ENCODE results near the gene CCDC50. TPM values are rescaled to one million over a fixed set of nuclear protein-coding genes. Genes with fewer than 3 reads are reported as not detected.

The CCDC50 gene
- total RNA-seq, 1 experiment from 2014 or later, result 106 TPM

DNA sequence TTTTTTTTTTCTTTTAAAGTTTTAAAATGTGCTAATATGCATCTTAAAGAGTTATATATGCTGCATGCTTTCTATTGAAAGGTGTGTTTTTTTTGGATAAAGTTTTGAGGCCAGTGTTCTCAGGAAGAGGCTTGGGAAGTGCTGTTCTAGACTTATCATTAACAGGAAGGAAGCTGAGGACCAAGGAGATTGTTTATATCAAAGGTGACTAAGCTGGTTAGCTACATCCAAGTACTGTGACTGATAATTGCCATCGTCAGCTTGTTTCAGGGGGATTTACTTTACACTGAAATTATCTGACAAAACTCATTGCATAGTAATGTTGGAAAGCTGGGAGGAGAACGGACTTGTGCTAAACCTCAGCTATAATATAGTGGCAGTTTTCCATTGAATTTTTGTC, 37.5 kb downstream of the CCDC50 start:
- no peak overlapping the region for H3K27ac ChIP-seq
- peaks cover 48% of the 10 kb centered on the region for H3K36me3 ChIP-seq (ENCODE audit: low read depth)
- H3F3A ChIP-seq (ENCODE audit: insufficient read depth, low read depth), result no peaks in the 10 kb centered on the region
- ChIA-PET CTCF (no interaction called here), POLR2A (ENCODE audit: unreplicated experiment) (interaction anchor here (0.6 kb wide), 1 partner anchor 26 kb away, joined by 4 read pairs; no protein-coding TSS in a partner anchor)
- H3K4me1 ChIP-seq (replicated peaks; ENCODE audit: insufficient read depth), result peaks cover under 1% of the 10 kb centered on the region; the same call in 1 of the 2 replicates
- no peak overlapping the region for H3K4me2 ChIP-seq
- no peaks in the 10 kb centered on the region for H3K79me2 ChIP-seq (ENCODE audit: low read depth)
- intact Hi-C loops (cut with micrococcal nuclease; ENCODE audit: unreplicated experiment), result no loop called here
- DNase-seq, result no peak
- TF ChIP-seq EZH2 (IDR thresholded peaks at IDR 0.05; ENCODE audit: low read depth), result no peak
- TF ChIP-seq, protein P1, sequence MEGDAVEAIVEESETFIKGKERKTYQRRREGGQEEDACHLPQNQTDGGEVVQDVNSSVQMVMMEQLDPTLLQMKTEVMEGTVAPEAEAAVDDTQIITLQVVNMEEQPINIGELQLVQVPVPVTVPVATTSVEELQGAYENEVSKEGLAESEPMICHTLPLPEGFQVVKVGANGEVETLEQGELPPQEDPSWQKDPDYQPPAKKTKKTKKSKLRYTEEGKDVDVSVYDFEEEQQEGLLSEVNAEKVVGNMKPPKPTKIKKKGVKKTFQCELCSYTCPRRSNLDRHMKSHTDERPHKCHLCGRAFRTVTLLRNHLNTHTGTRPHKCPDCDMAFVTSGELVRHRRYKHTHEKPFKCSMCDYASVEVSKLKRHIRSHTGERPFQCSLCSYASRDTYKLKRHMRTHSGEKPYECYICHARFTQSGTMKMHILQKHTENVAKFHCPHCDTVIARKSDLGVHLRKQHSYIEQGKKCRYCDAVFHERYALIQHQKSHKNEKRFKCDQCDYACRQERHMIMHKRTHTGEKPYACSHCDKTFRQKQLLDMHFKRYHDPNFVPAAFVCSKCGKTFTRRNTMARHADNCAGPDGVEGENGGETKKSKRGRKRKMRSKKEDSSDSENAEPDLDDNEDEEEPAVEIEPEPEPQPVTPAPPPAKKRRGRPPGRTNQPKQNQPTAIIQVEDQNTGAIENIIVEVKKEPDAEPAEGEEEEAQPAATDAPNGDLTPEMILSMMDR (conservative IDR thresholded peaks at IDR 0.05), result no peak
- H2AFZ ChIP-seq, result no peak overlapping the region
- H3K9me3 ChIP-seq (ENCODE audit: insufficient read depth, low read depth), result no peaks in the 10 kb centered on the region
- no peaks in the 10 kb centered on the region for H3K27me3 ChIP-seq (ENCODE audit: insufficient read depth, low read depth)
- no peaks in the 10 kb centered on the region for H4K20me1 ChIP-seq (ENCODE audit: insufficient read depth)
- no peaks in the 10 kb centered on the region for H3K9me2 ChIP-seq (ENCODE audit: insufficient read depth)
- no peak overlapping the region for H3K4me3 ChIP-seq
- BruUV-seq (replicated peaks), result no TSS peak

DNA sequence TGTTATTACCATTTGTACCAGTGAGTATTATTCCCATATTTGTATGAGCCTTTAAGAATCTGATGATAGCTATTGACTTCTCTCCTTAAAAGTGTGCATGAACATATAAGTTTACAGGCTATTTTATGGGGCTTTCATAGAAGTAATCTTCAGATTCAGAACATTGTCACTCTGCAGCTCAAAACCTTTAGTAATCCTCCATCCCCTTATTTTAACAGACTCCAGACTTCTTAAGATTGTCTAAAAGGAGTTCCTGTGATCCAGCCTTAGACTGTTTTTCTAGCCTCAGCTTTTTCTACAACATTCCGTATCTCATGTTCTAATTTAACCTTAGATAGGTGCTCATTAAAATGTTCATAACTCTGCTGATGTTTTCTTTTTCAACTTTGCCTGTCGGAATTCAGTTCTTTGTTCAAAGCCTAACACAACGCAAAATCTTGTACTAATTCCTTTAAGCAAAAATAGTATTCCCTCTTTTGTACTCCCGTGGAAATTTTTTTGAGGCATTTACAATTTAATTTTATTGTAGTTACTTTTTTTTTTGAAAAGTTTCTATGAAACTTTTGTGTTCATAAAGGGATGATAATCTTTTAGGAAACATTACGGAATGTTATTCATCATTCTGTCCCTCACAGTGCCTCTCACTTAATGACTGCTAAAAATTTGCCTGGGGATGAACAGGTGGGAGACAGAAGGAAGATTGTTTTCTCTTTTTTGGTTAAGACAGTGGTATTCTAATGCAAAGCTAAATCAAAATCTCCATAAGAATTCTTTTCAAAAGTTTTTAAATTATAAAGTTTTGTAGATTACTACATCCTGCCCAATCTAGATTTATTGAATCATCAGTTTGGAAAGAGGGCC, 39.8 kb downstream of the CCDC50 start:
- CTCF ChIA-PET, result no interaction called here
- Histone ChIP-seq H3K36me3 (ENCODE audit: low read depth) (peaks cover 44% of the 10 kb centered on the region), H3K4me2 (no peak overlapping the region), H3F3A (ENCODE audit: insufficient read depth, low read depth) (no peaks in the 10 kb centered on the region), H3K4me1 (replicated peaks; ENCODE audit: insufficient read depth) (no peaks in the 10 kb centered on the region), H3K27ac (no peak overlapping the region), H3K27me3 (ENCODE audit: insufficient read depth, low read depth) (no peaks in the 10 kb centered on the region), H3K4me3 (no peak overlapping the region), H4K20me1 (ENCODE audit: insufficient read depth) (no peaks in the 10 kb centered on the region), H3K9me2 (ENCODE audit: insufficient read depth) (no peaks in the 10 kb centered on the region), H3K9me3 (ENCODE audit: insufficient read depth, low read depth) (no peaks in the 10 kb centered on the region), H3K79me2 (ENCODE audit: low read depth) (no peaks in the 10 kb centered on the region), H2AFZ (no peak overlapping the region)
- intact Hi-C loops (cut with micrococcal nuclease; ENCODE audit: unreplicated experiment), result no loop called here
- POLR2A ChIA-PET (ENCODE audit: unreplicated experiment), result no interaction called here
- DNase-seq, result no peak
- no TSS peak for BruUV-seq (replicated peaks)
- TF ChIP-seq, protein P1 (conservative IDR thresholded peaks at IDR 0.05), result no peak
- no peak for TF ChIP-seq EZH2 (IDR thresholded peaks at IDR 0.05; ENCODE audit: low read depth)

DNA sequence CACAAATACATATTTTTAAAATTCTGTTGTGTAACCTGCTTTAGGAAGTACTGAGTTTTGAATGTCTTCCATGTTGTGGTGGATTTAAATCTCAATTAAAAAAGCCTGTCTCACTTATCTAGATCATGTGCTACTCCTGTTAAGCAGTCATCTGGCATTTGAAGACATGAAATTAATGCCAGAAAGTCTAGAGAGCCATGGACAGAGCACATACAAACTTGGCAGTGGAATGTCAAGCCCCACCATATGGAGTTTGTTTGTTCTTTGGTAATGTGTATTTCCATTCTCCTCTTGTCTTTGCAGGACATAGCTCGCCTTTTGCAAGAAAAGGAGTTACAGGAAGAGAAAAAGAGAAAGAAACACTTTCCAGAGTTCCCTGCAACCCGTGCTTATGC, 40.4 kb downstream of the CCDC50 start:
- no TSS peak for BruUV-seq (replicated peaks)
- CTCF ChIA-PET, result no interaction called here
- intact Hi-C loops (cut with micrococcal nuclease; ENCODE audit: unreplicated experiment), result no loop called here
- Histone ChIP-seq H3K9me3 (ENCODE audit: insufficient read depth, low read depth) (no peaks in the 10 kb centered on the region), H3K9me2 (ENCODE audit: insufficient read depth) (no peaks in the 10 kb centered on the region), H4K20me1 (ENCODE audit: insufficient read depth) (no peaks in the 10 kb centered on the region), H3K4me1 (replicated peaks; ENCODE audit: insufficient read depth) (no peaks in the 10 kb centered on the region), H3K27ac (no peak overlapping the region), H3K4me3 (no peak overlapping the region), H3K4me2 (no peak overlapping the region), H3K79me2 (ENCODE audit: low read depth) (no peaks in the 10 kb centered on the region), H3K27me3 (ENCODE audit: insufficient read depth, low read depth) (no peaks in the 10 kb centered on the region), H3F3A (ENCODE audit: insufficient read depth, low read depth) (no peaks in the 10 kb centered on the region), H3K36me3 (ENCODE audit: low read depth) (peaks cover 45% of the 10 kb centered on the region), H2AFZ (no peak overlapping the region)
- POLR2A ChIA-PET (ENCODE audit: unreplicated experiment), result no interaction called here
- no peak for TF ChIP-seq EZH2 (IDR thresholded peaks at IDR 0.05; ENCODE audit: low read depth)
- no peak for DNase-seq

Data from PC-9 (cell line).